22Rv1 (cell line): ENCODE measurements around the gene RPRML.

Source experiments
- ZFX ChIP-seq: fragments of 450-650 bp; IDR thresholded peaks from 2 replicates; pipeline ENCODE4 v1.6.1; 2017; ENCODE audit warnings: antibody characterized with exemption, borderline replicate concordance
- TF ChIP-seq, protein P1 (sequence below): fragments of 450-650 bp; IDR thresholded peaks from 2 replicates; pipeline ENCODE4 v1.5.1; 2017; ENCODE audit warnings: mild to moderate bottlenecking

- TF ChIP-seq, protein P1, sequence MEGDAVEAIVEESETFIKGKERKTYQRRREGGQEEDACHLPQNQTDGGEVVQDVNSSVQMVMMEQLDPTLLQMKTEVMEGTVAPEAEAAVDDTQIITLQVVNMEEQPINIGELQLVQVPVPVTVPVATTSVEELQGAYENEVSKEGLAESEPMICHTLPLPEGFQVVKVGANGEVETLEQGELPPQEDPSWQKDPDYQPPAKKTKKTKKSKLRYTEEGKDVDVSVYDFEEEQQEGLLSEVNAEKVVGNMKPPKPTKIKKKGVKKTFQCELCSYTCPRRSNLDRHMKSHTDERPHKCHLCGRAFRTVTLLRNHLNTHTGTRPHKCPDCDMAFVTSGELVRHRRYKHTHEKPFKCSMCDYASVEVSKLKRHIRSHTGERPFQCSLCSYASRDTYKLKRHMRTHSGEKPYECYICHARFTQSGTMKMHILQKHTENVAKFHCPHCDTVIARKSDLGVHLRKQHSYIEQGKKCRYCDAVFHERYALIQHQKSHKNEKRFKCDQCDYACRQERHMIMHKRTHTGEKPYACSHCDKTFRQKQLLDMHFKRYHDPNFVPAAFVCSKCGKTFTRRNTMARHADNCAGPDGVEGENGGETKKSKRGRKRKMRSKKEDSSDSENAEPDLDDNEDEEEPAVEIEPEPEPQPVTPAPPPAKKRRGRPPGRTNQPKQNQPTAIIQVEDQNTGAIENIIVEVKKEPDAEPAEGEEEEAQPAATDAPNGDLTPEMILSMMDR: no peak
- TF ChIP-seq ZFX: no peak
These were observed 15.9 kb upstream of the RPRML start for GRCh38 chr17:46994993-46995392.
